Astrocyte of the spinal cord (primary cell): ENCODE measurements around the gene PLIN4.

Source experiments
- DNase-seq: peaks from one replicate; pipeline ENCODE4 v3.0.0; 2011; ENCODE audit warnings: low read depth, low spot score
- H3K4me3 ChIP-seq: 2 replicates; pipeline ENCODE4 v1.5.1; 2011; ENCODE audit warnings: low read depth, mild to moderate bottlenecking, low read length, moderate library complexity
- CTCF ChIP-seq: IDR thresholded peaks from 2 replicates; pipeline ENCODE4 v1.5.1; 2012; ENCODE audit warnings: low read depth, mild to moderate bottlenecking, low read length, inconsistent platforms
- in situ Hi-C: cut with HindIII; loops from 2 replicates; pipeline ENCODE4 v1.10.0; 2017; ENCODE audit warnings: low sequenced_read_pairs

PLIN4 gene

GRCh38 chr19:4510435-4511255 lies 7.6 kb downstream of the PLIN4 start:
- TF ChIP-seq CTCF = no peak
- in situ Hi-C loops = no loop called here
- DNase-seq = no peak
- no peak overlapping the region for H3K4me3 ChIP-seq

GRCh38 chr19:4508698-4509097 lies 9.6 kb downstream of the PLIN4 start:
- no peak for DNase-seq
- in situ Hi-C loops = no loop called here
- TF ChIP-seq CTCF = no peak
- H3K4me3 ChIP-seq = no peak overlapping the region

GRCh38 chr19:4507804-4508203 lies 10.5 kb downstream of the PLIN4 start:
- no peak for TF ChIP-seq CTCF
- no peak for DNase-seq
- in situ Hi-C loops = no loop called here
- no peak overlapping the region for H3K4me3 ChIP-seq

- no peak for TF ChIP-seq CTCF
- no peak for DNase-seq
- in situ Hi-C loops = no loop called here
- H3K4me3 ChIP-seq = no peak overlapping the region
These were observed 11.2 kb downstream of the PLIN4 start for GRCh38 chr19:4507150-4507452.

- DNase-seq = peak; percentile 70
- in situ Hi-C loops = no loop called here
- no peak for TF ChIP-seq CTCF
- H3K4me3 ChIP-seq = no peak overlapping the region
These were observed 11.7 kb downstream of the PLIN4 start for GRCh38 chr19:4506449-4507149.

GRCh38 chr19:4505570-4506448 lies 12.5 kb downstream of the PLIN4 start:
- no peak overlapping the region for H3K4me3 ChIP-seq
- in situ Hi-C loops = no loop called here
- TF ChIP-seq CTCF = no peak
- DNase-seq = no peak
